Activated CD8-positive, alpha-beta T cell treated with anti-CD3 and anti-CD28 coated beads for 36 hours (primary cell): ENCODE measurements around the gene RIN3. TPM values are rescaled to one million over a fixed set of nuclear protein-coding genes. Genes with fewer than 3 reads are reported as not detected.

Experiments used
- ATAC-seq: fragments of 200-7000 bp; cut with Tn5 transposase; one replicate; pipeline ENCODE4 v1.10.0; 2021; ENCODE audit warnings: mild to moderate bottlenecking, moderate library complexity
- CTCF ChIA-PET: fragments of 350-600 bp; sonication (Branson Sonifier 250); formaldehyde crosslinking; loops from one replicate; lab custom pipeline; 2021; ENCODE audit warnings: antibody characterized with exemption; lab: Charles Lee
- POLR2A ChIA-PET: fragments of 350-600 bp; sonication (Branson Sonifier 250); formaldehyde crosslinking; loops from one replicate; lab custom pipeline; 2021; ENCODE audit warnings: antibody characterized with exemption; lab: Charles Lee
- DNase-seq: peaks from one replicate; pipeline ENCODE4 v3.0.0-alpha.2; 2020
- H3K27ac Mint-ChIP-seq: one replicate; pipeline ENCODE4 v1.8.0; 2021; ENCODE audit warnings: mild to moderate bottlenecking, mixed read lengths
- H3K27me3 Mint-ChIP-seq: one replicate; pipeline ENCODE4 v1.8.0; 2021; ENCODE audit warnings: mixed read lengths
- H3K36me3 Mint-ChIP-seq: one replicate; pipeline ENCODE4 v1.8.0; 2021; ENCODE audit warnings: low read depth, mixed read lengths
- H3K4me1 Mint-ChIP-seq: one replicate; pipeline ENCODE4 v1.8.0; 2021; ENCODE audit warnings: low read depth, mixed read lengths
- H3K4me3 Mint-ChIP-seq: one replicate; pipeline ENCODE4 v1.8.0; 2021; ENCODE audit warnings: mild to moderate bottlenecking, moderate library complexity, mixed read lengths
- H3K9me3 Mint-ChIP-seq: one replicate; pipeline ENCODE4 v1.8.0; 2021; ENCODE audit warnings: mixed read lengths
- intact Hi-C: fragments of 100-400 bp; cut with micrococcal nuclease; formaldehyde crosslinking; loops from one replicate; pipeline ENCODE4 v1.10.0; 2022
- total RNA-seq, 2 experiments: library from RNA; stranded (reverse); gene quantifications; one replicate each; pipeline ENCODE4 v1.2.3, GENCODE V29; 2021
- TF ChIP-seq, protein P1 (sequence below): fragments of 200-600 bp; IDR thresholded peaks from one replicate; pipeline ENCODE4 v1.8.0; 2022; ENCODE audit warnings: antibody characterized with exemption, mild to moderate bottlenecking

RIN3 gene
- total RNA-seq, 2 experiments from 2014 or later, result 61.3 to 62.4 TPM

DNA sequence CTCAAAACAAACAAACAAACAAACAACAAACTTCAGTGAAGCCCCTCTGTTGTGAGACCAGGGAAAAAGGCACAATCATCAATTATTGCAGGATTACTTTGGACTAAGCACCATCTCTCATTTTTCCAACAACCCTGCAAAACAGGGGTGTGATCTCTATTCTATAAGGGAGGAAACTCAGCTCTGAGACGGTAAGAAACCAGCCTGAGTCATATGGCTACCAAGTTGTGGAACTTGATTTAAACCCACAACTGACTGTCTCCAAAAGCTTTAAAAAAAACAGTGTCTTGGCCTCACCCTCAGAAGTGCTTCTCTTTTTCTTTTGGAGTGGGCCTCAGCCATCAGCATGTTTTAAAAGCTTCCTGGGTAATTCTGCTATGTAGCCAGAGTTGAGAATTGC, 49.8 kb downstream of the RIN3 start:
- Mint-ChIP-seq H3K27me3 (no peaks in the 10 kb centered on the region), H3K4me1 (peaks cover 71% of the 10 kb centered on the region)

DNA sequence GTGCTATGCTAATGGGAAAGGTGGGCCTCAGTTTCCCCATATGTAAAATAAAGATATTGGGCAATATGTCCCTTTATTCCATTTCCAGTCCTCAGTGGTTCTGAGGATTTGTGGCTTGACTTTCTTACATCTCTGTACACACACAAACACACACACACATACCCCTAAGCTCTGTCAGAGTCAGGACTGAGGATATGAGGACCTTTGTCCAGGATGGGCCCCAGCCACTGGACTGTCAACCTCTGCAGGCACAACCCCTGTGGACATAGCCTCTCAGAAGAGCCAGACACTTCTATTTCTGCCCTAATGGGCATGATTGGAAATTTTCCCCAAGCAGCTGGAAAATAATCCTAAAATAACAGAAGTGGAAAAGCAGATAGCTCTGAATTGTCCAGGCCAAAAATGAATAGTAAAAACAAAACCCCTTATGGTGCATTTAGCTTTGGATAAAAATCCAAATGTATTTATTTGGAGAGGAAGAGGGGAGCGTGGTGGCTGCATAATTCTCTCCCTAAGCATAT, 50.2 kb downstream of the RIN3 start:
- TF ChIP-seq, protein P1, sequence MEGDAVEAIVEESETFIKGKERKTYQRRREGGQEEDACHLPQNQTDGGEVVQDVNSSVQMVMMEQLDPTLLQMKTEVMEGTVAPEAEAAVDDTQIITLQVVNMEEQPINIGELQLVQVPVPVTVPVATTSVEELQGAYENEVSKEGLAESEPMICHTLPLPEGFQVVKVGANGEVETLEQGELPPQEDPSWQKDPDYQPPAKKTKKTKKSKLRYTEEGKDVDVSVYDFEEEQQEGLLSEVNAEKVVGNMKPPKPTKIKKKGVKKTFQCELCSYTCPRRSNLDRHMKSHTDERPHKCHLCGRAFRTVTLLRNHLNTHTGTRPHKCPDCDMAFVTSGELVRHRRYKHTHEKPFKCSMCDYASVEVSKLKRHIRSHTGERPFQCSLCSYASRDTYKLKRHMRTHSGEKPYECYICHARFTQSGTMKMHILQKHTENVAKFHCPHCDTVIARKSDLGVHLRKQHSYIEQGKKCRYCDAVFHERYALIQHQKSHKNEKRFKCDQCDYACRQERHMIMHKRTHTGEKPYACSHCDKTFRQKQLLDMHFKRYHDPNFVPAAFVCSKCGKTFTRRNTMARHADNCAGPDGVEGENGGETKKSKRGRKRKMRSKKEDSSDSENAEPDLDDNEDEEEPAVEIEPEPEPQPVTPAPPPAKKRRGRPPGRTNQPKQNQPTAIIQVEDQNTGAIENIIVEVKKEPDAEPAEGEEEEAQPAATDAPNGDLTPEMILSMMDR, result no peak
- no peak overlapping the region for H3K4me3 Mint-ChIP-seq
- intact Hi-C loops, result no loop called here
- ChIA-PET CTCF (interaction anchor here (0.6 to 2.2 kb wide), 5 partner anchors 13 to 50 kb away, joined by 4 to 14 read pairs (median 5); no protein-coding TSS in a partner anchor), POLR2A (interaction anchor here (0.6 to 2.6 kb wide), 8 partner anchors 10 to 435 kb away, joined by 3 to 17 read pairs (median 4); no protein-coding TSS in a partner anchor)
- ATAC-seq, result no peak
- DNase-seq, result no peak
- H3K27me3 Mint-ChIP-seq, result no peaks in the 10 kb centered on the region
- peaks cover 73% of the 10 kb centered on the region for H3K4me1 Mint-ChIP-seq
- peaks cover 74% of the 10 kb centered on the region for H3K36me3 Mint-ChIP-seq
- H3K9me3 Mint-ChIP-seq, result peaks cover 15% of the 10 kb centered on the region
- H3K27ac Mint-ChIP-seq, result peak overlapping the region; percentile 82

More for the DNA sequence above, 49.8 kb downstream of the RIN3 start:
- Mint-ChIP-seq H3K4me3 (no peak overlapping the region), H3K36me3 (peaks cover 75% of the 10 kb centered on the region), H3K27ac (peak overlapping the region; percentile 82), H3K9me3 (peaks cover 15% of the 10 kb centered on the region)
- intact Hi-C loops, result no loop called here
- ChIA-PET CTCF (interaction anchor here (0.6 to 2.2 kb wide), 4 partner anchors 12 to 50 kb away, joined by 4 to 14 read pairs (median 4); no protein-coding TSS in a partner anchor), POLR2A (interaction anchor here (0.6 to 2.6 kb wide), 7 partner anchors 10 to 211 kb away, joined by 3 to 17 read pairs (median 4); no protein-coding TSS in a partner anchor)
- ATAC-seq (peak; percentile 77), DNase-seq (peak; percentile 62)
- TF ChIP-seq, protein P1, result no peak

DNA sequence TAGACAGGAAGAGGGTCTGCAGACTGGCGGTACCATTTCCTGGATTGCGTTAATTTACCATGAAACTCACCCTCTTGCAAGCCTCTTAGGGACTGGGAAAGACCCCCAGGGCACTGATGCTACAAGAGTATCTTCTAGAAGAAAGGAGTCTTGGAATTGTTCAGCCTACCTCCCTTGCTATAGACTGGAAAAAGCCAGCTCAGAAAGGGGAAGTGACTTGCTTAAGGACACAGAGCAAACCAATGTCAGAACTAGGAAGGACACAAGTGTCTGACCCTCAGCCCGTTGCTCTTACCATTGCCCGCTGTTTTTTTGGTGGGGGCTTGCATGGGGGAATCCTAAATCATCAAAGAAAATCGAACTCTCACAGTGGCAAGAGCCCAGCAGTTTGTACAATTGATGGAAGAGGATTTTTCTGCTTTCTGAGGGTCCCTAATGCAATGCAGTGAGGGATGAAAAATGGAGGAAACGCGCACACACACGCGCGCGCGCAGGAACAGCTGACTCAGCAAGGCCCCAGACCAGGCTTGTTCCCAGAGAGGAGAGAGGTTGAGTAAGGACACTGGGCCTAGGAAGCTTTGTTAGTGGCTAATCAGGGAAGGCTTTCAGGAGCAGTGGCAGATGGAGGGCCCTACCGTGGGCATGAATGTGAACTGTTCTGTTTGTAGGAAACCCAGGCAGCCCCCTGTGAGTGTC, 50.9 kb downstream of the RIN3 start:
- POLR2A ChIA-PET, result interaction anchor here (0.6 to 2.6 kb wide), 5 partner anchors 8 to 435 kb away, joined by 3 to 17 read pairs (median 6); no protein-coding TSS in a partner anchor
- Mint-ChIP-seq H3K36me3 (peaks cover 73% of the 10 kb centered on the region), H3K27ac (no peak overlapping the region), H3K4me3 (no peak overlapping the region), H3K27me3 (no peaks in the 10 kb centered on the region), H3K4me1 (peaks cover 74% of the 10 kb centered on the region), H3K9me3 (peaks cover 15% of the 10 kb centered on the region)
- DNase-seq (no peak), ATAC-seq (no peak)
- CTCF ChIA-PET, result interaction anchor here (1.0 to 2.2 kb wide), 5 partner anchors 8 to 49 kb away, joined by 3 to 14 read pairs (median 5); no protein-coding TSS in a partner anchor
- intact Hi-C loops, result no loop called here
- TF ChIP-seq, protein P1, result no peak

DNA sequence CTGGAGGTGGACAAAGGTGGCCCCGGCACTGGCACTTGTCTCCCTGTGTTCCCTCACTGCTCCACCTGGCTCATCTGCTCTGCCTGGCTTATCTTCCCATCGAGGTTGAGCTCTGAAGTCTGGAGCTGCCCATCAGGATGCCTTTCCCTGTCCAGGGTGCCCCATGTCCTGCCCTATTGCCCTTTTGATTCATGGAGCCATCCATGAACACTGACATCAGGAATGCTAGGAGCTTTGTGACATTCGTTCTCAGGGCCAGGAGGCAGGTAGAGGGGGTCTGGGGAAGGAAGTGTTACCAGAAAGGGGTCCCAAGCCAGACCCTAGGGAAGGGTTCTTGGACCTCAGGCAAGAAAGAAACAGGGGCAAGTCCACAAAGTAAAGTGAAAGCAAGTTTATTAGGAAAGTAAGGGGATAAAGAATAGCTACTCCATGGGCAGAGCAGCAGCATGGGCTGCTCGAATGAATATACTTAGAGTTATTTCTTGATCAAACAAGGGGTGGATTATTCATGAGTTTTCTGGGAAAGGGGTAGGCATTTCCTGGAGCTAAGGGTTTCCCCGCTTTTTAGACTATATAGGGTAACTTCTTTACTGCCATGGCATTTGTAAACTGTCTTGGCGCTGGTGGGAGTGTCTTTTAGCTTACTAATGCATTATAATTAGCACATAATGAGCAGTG, 51.6 kb downstream of the RIN3 start:
- intact Hi-C loops, result no loop called here
- H3K27ac Mint-ChIP-seq, result peak overlapping the region; percentile 5
- POLR2A ChIA-PET, result interaction anchor here (0.7 to 2.6 kb wide), 5 partner anchors 9 to 145 kb away, joined by 4 to 17 read pairs (median 10); no protein-coding TSS in a partner anchor

More for the DNA sequence above, 51.6 kb downstream of the RIN3 start:
- ATAC-seq (no peak), DNase-seq (no peak)
- Mint-ChIP-seq H3K9me3 (peaks cover 15% of the 10 kb centered on the region), H3K36me3 (peaks cover 71% of the 10 kb centered on the region), H3K4me1 (peaks cover 74% of the 10 kb centered on the region), H3K27me3 (no peaks in the 10 kb centered on the region), H3K4me3 (no peak overlapping the region)
- TF ChIP-seq, protein P1, result no peak
- CTCF ChIA-PET, result interaction anchor here (1.0 to 2.3 kb wide), 5 partner anchors 9 to 21 kb away, joined by 3 to 14 read pairs (median 6); no protein-coding TSS in a partner anchor
